Kidney tubule cell (primary cell): Measurements from ENCODE around the gene DSCAML1.

Experiments
- DNase-seq: peaks from one replicate; pipeline ENCODE4 v3.0.0-alpha.2; 2018; ENCODE audit warnings: low spot score

DSCAML1 gene

GRCh38 chr11:117724621-117725020 is 72.4 kb downstream of the DSCAML1 start:
- DNase-seq = no peak

GRCh38 chr11:117724104-117724503 is 72.9 kb downstream of the DSCAML1 start:
- no peak for DNase-seq

- DNase-seq = no peak
Observed at GRCh38 chr11:117723277-117724024, 73.6 kb downstream of the DSCAML1 start.

GRCh38 chr11:117722082-117722481 is 74.9 kb downstream of the DSCAML1 start:
- DNase-seq = no peak

GRCh38 chr11:117720061-117720511 is 76.9 kb downstream of the DSCAML1 start:
- no peak for DNase-seq

GRCh38 chr11:117719480-117719879 is 77.5 kb downstream of the DSCAML1 start:
- DNase-seq = no peak

GRCh38 chr11:117717485-117718314 is 79.3 kb downstream of the DSCAML1 start:
- DNase-seq = peak; percentile 89

- peak; percentile 44 for DNase-seq
Observed at GRCh38 chr11:117716521-117717440, 80.2 kb downstream of the DSCAML1 start.

- no peak for DNase-seq
Observed at GRCh38 chr11:117715801-117716200, 81.2 kb downstream of the DSCAML1 start.

GRCh38 chr11:117713538-117713991 is 83.5 kb downstream of the DSCAML1 start:
- no peak for DNase-seq

GRCh38 chr11:117712530-117712929 is 84.5 kb downstream of the DSCAML1 start:
- DNase-seq = no peak

GRCh38 chr11:117711331-117711730 is 85.7 kb downstream of the DSCAML1 start:
- no peak for DNase-seq

GRCh38 chr11:117710211-117710610 is 86.8 kb downstream of the DSCAML1 start:
- DNase-seq = no peak

GRCh38 chr11:117706322-117706814 is 90.6 kb downstream of the DSCAML1 start:
- no peak for DNase-seq

- DNase-seq = no peak
Observed at GRCh38 chr11:117705866-117706265, 91.2 kb downstream of the DSCAML1 start.

GRCh38 chr11:117704395-117705100 is 92.5 kb downstream of the DSCAML1 start:
- DNase-seq = no peak

- DNase-seq = no peak
Observed at GRCh38 chr11:117702946-117703598, 93.9 kb downstream of the DSCAML1 start.

GRCh38 chr11:117701781-117702180 is 95.2 kb downstream of the DSCAML1 start:
- DNase-seq = no peak

GRCh38 chr11:117700551-117700950 is 96.5 kb downstream of the DSCAML1 start:
- no peak for DNase-seq

GRCh38 chr11:117697319-117697718 is 99.7 kb downstream of the DSCAML1 start:
- no peak for DNase-seq

GRCh38 chr11:117696540-117696939 is 100.5 kb downstream of the DSCAML1 start:
- DNase-seq = no peak
